GM10266 (cell line): ENCODE data around the gene CUL5.

Experiments
- DNase-seq: peaks from one replicate; pipeline ENCODE4 v3.0.0; 2012; ENCODE audit errors: extremely low spot score
- CTCF ChIP-seq: IDR thresholded peaks from 2 replicates; pipeline ENCODE4 v1.5.1; 2012; ENCODE audit warnings: mild to moderate bottlenecking, low read depth; ENCODE audit not compliant: control insufficient read depth, insufficient read depth; ENCODE audit errors: missing control alignments

The CUL5 gene

DNA sequence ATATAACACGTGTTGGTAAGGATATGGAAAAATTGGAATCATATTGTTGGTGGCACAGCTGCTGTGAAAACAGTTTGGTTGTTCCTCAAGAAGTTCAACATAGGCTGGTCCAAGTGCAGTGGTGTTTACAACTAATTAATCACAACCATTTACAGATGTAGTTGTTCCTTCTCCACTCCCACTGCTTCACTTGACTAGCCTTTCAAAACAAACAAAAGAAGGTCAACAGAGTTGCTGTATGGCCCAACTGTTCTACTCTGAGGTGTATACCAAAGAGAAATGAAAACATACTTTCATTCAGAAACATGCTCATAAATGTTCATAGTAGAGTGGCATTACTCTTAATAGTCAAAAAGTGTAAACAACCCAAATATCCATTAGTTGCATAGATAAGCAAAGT, 76.1 kb downstream of the CUL5 start:
- no peak for TF ChIP-seq CTCF
- no peak for DNase-seq

DNA sequence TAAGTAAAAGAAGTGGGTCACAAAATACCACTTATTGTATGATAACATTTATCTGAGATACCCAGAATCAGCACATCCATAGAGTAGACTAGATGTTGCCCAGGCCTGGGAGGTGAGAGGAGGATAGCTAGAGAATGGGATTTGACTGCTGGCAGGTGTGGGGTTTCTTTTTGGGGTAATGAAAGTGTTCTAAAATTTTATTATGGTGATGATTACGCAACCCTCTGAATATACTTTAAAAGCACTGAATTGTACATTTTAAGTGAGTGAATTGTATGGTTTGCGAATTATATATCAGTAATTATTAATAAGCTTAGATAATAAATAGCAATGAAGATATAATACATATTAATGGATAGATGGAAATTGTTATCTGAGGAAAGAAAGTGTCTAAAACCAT, 77.0 kb downstream of the CUL5 start:
- no peak for TF ChIP-seq CTCF
- no peak for DNase-seq

GRCh38 chr11:108092134-108092533, 83.4 kb downstream of the CUL5 start:
- TF ChIP-seq CTCF: no peak
- DNase-seq: no peak

- TF ChIP-seq CTCF: no peak
- no peak for DNase-seq
Observed at GRCh38 chr11:108093128-108093904, 84.6 kb downstream of the CUL5 start.

DNA sequence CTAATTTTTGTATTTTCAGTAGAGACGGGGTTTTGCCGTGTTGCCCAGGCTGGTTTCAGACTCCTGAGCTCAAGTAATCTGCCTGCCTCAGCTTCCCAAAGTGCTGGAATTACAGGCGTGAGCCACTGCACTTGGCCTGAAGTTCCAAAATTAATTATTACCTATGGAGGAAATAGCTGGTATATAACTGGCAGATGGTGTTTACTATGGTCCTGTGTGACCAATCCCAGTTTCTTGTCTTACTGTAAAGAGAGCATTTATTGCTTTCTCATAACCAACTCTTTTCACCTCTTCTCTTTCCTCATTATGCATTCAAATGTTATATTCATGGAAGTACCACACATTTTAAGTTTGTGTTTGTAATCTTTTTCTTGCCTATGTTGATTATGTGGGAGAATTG, 88.5 kb downstream of the CUL5 start:
- no peak for TF ChIP-seq CTCF
- no peak for DNase-seq

DNA sequence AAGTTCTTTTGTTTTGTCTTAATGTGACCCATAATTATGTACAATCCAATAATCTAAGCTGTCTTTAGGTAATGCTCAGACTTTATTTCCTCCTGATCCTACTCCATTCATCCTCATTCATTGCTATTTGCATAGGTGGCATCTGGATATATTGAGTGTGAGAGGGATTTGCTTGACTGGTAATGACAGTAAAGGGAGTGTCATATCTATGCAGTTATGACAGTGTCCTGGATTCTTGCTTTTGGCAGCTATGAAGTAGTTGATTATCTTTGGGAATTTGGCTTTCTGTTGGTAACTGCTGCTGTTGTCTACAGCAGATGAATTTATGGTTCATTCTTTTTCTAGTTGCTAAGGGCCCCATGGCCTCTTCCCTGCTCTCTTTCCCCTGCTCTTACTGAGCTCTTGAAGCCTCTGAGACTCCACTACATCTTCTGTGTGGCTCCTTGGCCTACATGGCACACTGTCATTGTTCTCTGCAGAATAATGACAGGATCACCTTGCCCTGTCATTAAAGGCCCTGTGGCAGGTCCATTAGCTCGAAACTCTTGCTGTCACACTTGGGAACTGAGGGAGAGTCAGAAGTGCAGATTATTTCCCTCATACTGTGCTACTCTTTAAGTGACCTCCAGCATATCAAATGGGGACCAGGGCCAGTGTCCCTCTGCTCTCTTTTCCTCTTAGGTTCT, 92.5 kb downstream of the CUL5 start:
- TF ChIP-seq CTCF: no peak
- no peak for DNase-seq

GRCh38 chr11:108111126-108111525, 102.4 kb downstream of the CUL5 start:
- TF ChIP-seq CTCF: no peak
- no peak for DNase-seq
